Midbrain (tissue), 1 donor: Measurements from ENCODE around the gene GH2.
"Not testable (repeated sequence)": the region's sequence is repeated elsewhere in the genome, so short reads cannot be mapped to it uniquely, and the experiment has no call there.

Source experiments
- DNase-seq: peaks from one replicate; lab custom pipeline; 2025; lab: John Stamatoyannopoulos, UW

The GH2 gene

DNA sequence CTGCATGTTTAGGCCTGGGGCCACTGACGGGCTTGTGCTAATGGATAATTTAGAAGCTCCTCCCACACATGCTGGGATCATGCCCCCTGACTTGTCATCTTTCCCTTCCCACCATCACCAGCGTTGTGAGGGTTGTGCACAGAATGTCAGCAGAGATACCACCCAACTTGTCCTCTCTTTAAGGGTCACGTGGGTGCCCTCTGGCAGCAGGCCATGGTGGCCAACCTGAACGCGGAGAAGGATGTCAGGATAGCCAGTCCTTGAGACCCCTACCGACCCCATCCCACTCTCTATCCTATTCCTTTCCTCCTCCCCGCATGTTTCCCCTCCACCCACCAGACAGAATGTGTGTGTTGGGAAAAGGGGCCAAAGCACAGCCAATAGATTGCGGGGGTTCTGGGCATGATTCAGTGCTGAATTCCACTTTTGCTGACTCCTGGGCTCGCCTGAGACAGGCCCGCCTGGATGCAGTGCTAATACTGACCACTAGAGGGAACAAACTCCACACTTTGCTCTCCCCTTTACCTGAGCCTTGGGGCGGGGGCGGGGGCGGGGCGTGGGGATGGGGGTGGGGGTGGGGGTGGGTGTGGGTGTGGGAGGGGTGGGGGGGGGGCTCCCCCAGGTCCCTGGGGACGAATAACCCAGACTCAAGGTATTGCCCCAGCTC is at the start of gene GH2:
TSS of gene GH2 (minus strand) at position 10 of the 667 bp plus-strand sequence. CDS start 143 bp downstream, outside the sequence.
- DNase-seq = no peak

- DNase-seq = no peak
Observed at GRCh38 chr17:63930951-63931575, 49.3 kb upstream of the GH2 start.

- no peak for DNase-seq
Observed at GRCh38 chr17:63929860-63930766, 48.4 kb upstream of the GH2 start.

- no peak for DNase-seq
Observed at GRCh38 chr17:63928966-63929695, 47.4 kb upstream of the GH2 start.

DNA sequence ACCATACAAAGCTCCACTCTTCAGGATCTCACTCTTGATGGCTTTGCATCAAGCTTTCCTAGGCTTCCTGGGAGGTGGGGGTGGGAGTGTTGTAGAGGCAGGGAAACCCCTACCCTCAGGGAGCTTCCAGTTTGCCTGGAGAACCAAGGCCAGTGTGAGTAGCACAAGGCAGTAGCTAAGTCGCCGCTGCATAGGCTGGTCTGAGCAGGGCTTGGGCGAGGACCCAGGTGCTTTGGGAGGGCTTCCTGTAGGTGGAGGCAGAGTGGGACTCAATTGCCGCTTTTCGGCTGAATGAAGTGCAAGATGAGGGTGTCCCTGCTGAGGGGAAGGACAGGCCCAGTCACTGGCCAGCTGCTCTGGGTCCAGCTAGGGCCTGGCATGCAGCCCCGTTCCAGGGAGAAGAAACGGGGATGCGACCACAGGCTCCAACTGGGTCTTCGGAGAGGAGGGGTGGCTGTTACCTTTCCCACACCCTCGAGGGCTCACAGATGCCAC is 46.5 kb upstream of the GH2 start:
- DNase-seq = no peak

DNA sequence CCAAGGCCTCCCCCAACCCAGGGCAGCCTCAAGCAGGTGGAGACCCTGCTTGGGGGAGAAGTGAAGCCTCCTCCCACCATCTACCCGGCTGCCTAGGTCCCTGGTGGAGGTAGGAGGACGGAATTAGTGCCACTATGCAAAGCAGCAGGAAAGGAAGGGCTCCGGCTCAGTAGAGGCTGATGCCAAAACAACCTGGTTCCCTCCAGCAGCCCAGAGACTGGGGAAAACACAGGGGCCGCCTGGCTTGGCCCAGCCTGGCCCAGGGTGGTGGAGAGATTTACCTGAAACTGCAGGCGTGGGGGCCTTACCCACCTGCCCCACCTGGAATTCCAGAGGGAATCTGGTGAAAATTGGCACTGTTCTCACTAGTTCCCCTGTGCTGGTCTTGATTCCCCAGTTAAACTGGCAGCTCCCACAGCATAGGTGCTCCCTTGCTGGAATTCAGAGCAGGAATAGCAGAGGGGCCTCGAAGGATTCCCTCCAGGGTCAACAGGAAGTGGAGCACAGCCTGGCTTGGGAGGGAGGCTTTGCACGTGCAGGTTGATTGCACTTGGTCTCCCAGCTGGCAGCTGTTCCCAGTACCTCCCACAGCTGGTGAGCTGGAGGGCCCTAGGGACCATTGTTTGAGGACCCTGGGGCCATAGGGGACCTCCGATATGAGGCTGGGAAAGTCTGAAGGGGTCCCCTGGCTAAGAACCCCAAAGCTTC is 45.9 kb upstream of the GH2 start:
- DNase-seq = no peak

DNA sequence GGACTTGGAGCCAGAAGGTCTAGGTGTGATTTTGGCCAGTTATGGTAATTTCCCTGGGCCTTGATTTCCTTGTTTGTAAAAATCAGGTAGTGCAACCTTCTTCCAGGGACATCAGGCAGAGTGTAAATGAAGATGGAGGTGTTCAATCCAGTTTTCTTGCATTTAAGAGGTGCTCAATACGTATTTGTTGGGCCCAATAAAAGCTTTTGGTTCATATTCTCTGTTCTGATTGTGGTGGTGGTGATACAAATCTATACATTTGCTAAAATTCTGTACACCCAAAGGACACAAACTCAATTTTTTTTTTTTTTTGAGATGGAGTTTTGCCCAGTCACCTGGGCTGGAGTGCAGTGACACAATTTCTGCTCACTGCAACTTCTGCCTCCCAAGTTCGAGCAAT is 44.4 kb upstream of the GH2 start:
- no peak for DNase-seq

GRCh38 chr17:63925615-63926014 is 43.9 kb upstream of the GH2 start:
- DNase-seq = no peak

DNA sequence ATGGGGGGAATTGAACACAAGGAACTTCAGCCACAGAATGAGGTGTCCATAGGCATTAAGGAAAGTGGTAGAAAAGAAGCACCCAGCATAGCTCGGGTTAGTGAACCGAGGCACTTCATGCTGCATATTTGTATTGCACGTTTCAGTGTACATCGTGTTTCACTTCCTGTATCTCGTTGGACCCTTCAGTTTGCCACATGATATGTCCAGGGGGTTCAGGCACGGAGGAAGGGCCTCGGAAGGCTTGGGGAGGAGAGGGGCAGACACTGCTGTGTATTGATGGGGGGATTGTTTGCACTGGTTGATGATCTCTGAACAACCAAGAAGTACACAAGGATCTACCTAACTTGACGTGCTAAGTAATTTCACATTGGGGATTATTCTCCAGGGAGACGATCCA is 40.7 kb upstream of the GH2 start:
- not testable (repeated sequence) for DNase-seq

- not testable (repeated sequence) for DNase-seq
Observed at GRCh38 chr17:63920779-63921178, 39.0 kb upstream of the GH2 start.

DNA sequence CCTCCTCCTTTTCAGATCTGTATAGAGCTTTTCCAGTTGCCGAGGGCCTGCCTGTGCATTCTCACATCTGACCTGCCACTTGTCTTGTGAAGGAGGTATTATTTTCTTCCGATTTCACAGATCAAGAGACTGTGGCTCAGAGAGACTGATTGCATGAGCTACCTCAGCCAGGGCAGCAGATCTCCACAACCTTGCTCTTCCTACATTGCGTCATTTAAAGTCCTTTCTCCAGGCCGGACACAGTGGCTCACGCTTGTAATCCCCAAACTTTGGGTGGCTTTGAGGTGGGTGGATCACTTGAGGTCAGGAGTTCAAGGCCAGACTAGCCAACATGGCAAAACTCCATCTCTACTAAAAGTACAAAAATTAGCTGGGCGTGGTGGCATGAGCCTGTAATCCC is 38.3 kb upstream of the GH2 start:
- not testable (repeated sequence) for DNase-seq

- DNase-seq = peak; percentile 27
Observed at GRCh38 chr17:63919311-63919723, 37.6 kb upstream of the GH2 start.

DNA sequence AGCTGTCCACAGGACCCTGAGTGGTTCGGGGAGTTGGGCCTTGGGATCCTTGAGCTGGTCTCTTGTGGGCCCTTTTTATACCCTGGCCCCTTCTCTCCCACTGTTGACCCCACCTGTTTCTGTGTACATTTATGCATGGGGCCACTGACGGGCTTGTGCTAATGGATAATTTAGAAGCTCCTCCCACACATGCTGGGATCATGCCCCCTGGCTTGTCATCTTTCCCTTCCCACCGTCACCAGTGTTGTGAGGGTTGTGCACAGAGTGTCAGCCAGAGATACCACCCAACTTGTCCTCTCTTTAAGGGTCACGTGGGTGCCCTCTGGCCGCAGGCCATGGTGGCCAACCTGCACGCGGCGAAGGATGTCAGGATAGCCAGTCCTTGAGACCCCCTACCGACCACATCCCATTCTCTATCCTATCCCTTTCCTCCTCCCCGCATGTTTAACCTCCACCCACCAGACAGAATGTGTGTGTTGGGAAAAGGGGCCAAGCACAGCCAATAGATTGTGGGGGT is 37.1 kb upstream of the GH2 start, which contains the start of gene GH1:
TSS of gene GH1 (minus strand) at position 51 of the 517 bp plus-strand sequence. CDS start 63 bp downstream, outside the sequence.
- not testable (repeated sequence) for DNase-seq

GRCh38 chr17:63918305-63918704 is 36.6 kb upstream of the GH2 start:
- no peak for DNase-seq

DNA sequence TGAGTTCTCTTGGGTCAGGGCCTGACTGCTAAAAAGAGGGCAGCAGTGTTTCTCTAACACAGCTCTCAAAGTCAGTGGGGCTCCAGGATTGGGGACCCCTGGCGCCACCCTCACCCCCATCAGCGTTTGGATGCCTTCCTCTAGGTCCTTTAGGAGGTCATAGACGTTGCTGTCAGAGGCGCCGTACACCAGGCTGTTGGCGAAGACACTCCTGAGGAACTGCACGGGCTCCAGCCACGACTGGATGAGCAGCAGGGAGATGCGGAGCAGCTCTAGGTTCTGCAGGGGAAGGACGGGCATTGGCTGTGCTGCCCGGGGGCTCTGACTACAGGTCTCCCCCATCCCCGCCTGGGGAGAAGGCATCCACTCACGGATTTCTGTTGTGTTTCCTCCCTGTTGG is 35.9 kb upstream of the GH2 start:
- DNase-seq = no peak

- DNase-seq = not testable (repeated sequence)
Observed at GRCh38 chr17:63917206-63917605, 35.5 kb upstream of the GH2 start.

GRCh38 chr17:63916566-63917185 is 34.9 kb upstream of the GH2 start:
- DNase-seq = no peak

DNA sequence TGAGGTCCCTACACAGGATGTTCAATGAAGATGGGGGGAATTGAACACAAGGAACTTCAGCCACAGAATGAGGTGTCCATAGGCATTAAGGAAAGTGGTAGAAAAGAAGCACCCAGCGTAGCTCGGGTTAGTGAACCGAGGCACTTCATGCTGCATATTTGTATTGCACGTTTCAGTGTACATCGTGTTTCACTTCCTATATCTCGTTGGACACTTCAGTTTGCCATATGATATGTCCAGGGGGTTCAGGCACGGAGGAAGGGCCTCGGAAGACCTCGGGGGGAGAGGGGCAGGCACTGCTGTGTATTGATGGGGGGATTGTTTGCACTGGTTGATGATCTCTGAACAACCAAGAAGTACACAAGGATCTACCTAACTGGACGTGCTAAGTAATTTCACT is 34.0 kb upstream of the GH2 start:
- not testable (repeated sequence) for DNase-seq

GRCh38 chr17:63914471-63914870 is 32.7 kb upstream of the GH2 start:
- no peak for DNase-seq

DNA sequence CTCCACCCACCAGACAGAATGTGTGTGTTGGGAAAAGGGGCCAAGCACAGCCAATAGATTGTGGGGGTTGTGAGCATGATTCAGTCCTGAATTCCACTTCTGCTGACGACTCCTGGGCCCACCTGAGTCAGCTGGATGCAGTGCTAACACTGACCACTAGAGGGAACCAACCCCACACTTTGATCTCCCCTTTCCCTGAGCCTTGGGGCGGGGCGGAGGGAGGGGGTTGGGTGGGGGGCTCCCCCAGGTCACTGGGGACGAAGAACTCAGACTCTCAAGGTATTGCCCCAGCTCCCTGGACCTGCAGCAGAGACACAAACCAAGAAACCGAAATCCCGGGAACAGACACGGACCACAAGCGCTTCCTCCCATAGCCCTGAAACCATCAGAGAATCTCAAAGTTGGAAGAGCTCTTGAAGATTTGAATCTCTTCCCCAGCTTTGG is 29.9 kb upstream of the GH2 start:
- DNase-seq = no peak
